Loucy (cell line): Measurements from ENCODE around the gene MIGA1.

Experiments
- EZH2phosphoT487 ChIP-seq: fragments of 200-600 bp; IDR thresholded peaks from 2 replicates; pipeline ENCODE4 v1.6.1; 2018; ENCODE audit warnings: antibody characterized with exemption, mild to moderate bottlenecking, moderate library complexity, borderline replicate concordance
- TF ChIP-seq, protein P1 (sequence below): fragments of 200-600 bp; sonication (generic); conservative IDR thresholded peaks from 2 replicates; pipeline ENCODE4 v1.5.1; 2014; ENCODE audit warnings: mild to moderate bottlenecking, antibody characterized with exemption, low read length

DNA sequence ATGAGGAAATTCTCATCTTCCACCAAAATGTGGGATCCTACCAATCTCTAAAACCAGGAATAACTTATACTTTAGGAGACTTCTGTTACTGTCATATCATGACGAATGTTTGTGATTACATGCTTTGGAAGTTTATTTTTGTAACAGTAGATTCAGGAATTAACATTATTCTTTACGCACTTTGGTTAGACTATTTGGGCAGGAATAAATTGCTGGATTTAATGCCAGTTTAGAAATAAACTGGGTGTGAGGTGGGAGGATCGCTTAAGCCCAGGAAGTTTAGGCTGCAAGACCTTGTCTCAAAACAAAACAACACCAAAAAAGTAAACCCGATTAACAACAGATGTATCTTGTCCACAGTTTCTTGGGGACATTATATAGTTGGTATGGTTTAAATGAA lies 52.1 kb downstream of the MIGA1 start:
- TF ChIP-seq, protein P1, sequence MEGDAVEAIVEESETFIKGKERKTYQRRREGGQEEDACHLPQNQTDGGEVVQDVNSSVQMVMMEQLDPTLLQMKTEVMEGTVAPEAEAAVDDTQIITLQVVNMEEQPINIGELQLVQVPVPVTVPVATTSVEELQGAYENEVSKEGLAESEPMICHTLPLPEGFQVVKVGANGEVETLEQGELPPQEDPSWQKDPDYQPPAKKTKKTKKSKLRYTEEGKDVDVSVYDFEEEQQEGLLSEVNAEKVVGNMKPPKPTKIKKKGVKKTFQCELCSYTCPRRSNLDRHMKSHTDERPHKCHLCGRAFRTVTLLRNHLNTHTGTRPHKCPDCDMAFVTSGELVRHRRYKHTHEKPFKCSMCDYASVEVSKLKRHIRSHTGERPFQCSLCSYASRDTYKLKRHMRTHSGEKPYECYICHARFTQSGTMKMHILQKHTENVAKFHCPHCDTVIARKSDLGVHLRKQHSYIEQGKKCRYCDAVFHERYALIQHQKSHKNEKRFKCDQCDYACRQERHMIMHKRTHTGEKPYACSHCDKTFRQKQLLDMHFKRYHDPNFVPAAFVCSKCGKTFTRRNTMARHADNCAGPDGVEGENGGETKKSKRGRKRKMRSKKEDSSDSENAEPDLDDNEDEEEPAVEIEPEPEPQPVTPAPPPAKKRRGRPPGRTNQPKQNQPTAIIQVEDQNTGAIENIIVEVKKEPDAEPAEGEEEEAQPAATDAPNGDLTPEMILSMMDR, result no peak
- no peak for TF ChIP-seq EZH2phosphoT487
